Activated naive CD4-positive, alpha-beta T cell treated with anti-CD3 and anti-CD28 coated beads, Interleukin-2, amount 10 ng/mL, durations not matched to agents 5 hours and 36 hours (primary cell): ENCODE data around the gene LRRC15. TPM values are rescaled to one million over a fixed set of nuclear protein-coding genes. Genes with fewer than 3 reads are reported as not detected.

Experiments
- total RNA-seq, 2 experiments: library from RNA; stranded (reverse); gene quantifications; one replicate each; pipeline ENCODE4 v1.2.3, GENCODE V29; 2021

The LRRC15 gene
- not detected for total RNA-seq

DNA sequence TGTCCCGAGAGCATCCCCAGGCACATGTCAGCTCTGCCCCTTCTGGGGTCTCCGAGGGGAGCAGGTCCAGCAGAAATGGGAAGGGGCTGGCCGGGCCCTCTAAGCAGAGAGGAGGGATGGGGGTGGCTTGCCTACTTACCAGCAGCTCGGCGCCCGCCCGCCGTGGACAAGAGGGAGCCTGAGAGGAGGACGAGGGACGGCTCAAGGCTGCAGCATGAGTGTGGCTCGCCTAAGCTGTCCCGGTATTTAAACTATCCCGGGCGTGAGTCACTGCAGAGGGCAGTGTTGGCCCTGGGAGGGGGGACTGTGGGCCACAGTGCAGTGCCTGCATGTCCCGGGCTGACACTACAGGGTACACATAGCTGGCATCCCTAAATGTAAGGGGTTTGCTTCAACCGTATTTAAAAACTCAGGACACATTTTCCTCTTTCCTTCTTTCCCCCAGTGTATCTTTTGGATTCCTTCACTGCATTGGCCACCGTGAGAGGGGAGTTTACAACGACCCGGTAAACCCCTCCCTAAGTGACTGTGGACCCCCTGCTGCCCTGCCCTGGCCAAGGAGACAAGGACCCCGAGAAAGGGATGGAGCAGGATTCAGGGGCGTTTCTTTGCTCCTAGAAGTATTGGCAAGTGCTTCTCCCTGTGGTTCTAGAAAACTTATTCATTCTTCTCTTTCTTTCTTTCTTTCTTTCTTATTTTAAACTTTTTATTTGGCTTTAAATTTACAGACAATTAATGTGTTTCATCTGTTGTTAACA is at the start of gene LRRC15:
LRRC15 (minus strand) TSS at position 222 of the 758 bp plus-strand sequence. CDS start 8,700 bp downstream, outside the sequence.

DNA sequence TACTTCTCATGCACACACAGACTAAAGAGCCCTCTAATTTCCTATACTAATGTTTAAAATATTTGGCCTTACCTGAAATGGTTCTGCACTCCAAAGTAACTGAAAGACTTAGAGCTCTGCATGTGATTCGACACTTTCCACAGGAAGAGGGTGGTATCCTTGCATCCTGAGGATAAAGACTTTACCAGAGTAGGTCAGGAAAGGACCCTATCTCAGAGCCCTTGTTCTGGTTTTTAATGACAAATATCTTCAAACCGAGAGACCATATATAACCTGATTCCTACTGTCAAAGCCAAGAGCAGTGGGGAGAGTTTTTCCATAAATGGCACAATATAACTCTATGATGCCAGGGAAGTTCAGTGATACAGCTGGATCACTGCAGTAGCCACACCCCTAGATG is 29.6 kb upstream of the LRRC15 start, which contains the start of gene GP5:
GP5 (minus strand) TSS at position 101 of the 400 bp plus-strand sequence. CDS start 984 bp downstream, outside the sequence.

DNA sequence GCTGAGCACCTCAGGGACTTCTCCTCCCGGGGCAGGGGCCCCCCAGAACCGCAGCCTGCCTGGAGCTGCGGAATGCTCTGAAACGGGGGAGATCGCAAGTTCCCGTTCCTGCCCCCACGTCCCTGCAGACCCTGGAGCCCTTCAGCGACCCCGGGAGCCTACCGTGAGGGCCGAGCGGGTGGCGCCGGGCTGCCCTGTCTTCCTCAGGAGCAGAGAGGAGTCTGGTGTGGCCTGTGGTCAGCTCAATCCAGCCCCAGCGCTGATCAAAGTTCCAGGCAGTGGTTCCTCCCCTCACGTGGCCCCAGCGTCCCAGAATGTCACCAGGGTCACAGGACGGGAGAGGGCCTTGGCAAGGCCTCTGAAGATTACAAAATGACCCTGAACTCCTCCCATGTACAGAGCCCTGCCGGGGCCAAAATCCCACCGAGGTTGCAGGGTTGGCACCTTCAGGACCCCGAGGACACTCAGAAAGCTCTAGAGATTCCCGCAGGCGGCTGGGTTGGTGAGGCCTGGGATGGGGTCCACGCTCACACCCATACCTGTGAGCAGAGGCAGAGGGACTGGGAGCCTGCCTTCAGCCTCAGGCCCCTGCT is 18.4 kb downstream of the LRRC15 start, which contains the start of gene CPN2:
CPN2 (minus strand) TSS at position 249 of the 593 bp plus-strand sequence. CDS start 8,626 bp downstream, outside the sequence.

Other genes with a start within 250 kb of the LRRC15 start
- gene HES1, start 233.6 kb downstream of the LRRC15 start, total RNA-seq, result 1 to 10 TPM; 5.6 to 5.7 TPM
- not detected for gene CPN2, start 18.4 kb downstream of the LRRC15 start, total RNA-seq
- gene GP5, start 29.5 kb upstream of the LRRC15 start, total RNA-seq, result 1 to 10 TPM; 4.9 to 5.2 TPM
- 10 to 100 TPM; 74.2 to 80.2 TPM for gene ATP13A3, start 117.3 kb upstream of the LRRC15 start, total RNA-seq